ENCODE data around the gene ORMDL2.

GRCh38 chr12:55842681-55843429 is 25.0 kb downstream of the ORMDL2 start, which contains the start of gene MMP19:
- TF ChIP-seq CTCF (IDR thresholded peaks at IDR 0.05; ENCODE audit: extremely low read depth in 1 of 2, insufficient read depth in 1 of 2, low read depth in 1 of 2, low read length in 2 of 2) (no peak), EZH2 (IDR thresholded peaks at IDR 0.05; ENCODE audit: borderline replicate concordance, low read depth, low read length, severe bottlenecking) (no peak), POLR2A (IDR thresholded peaks at IDR 0.05; ENCODE audit: low read depth, low read length) (no peak), MAX (IDR thresholded peaks at IDR 0.05; ENCODE audit: insufficient read depth, insufficient read length) (no peak), FOS (IDR thresholded peaks at IDR 0.05; ENCODE audit: borderline replicate concordance, insufficient read depth, low read length) (peak; percentile 41), GATA2 (IDR thresholded peaks at IDR 0.05; ENCODE audit: insufficient read depth, insufficient read length, low read depth, low read length) (no peak), POLR2AphosphoS5 (IDR thresholded peaks at IDR 0.05; ENCODE audit: insufficient read depth, low read depth, low read length) (no peak)
